Stimulated activated CD8-positive, alpha-beta memory T cell treated with anti-CD3 and anti-CD28 coated beads, Interleukin-2, amount 100 ng/mL, for 48 hours (primary cell): ENCODE measurements around the gene FYN.

Source experiments
- DNase-seq, 2 donors: peaks; one replicate each; pipeline ENCODE4 v3.0.0-alpha.2; 2020; ENCODE audit warnings: low read depth in 2 of 2

Gene FYN

GRCh38 chr6:111748231-111748647 lies 125.0 kb downstream of the FYN start:
- DNase-seq: no peak

GRCh38 chr6:111747829-111748228 lies 125.4 kb downstream of the FYN start:
- no peak for DNase-seq

- no peak for DNase-seq
Observed at GRCh38 chr6:111747396-111747795, 125.9 kb downstream of the FYN start.

- DNase-seq: no peak
Observed at GRCh38 chr6:111746983-111747382, 126.3 kb downstream of the FYN start.

GRCh38 chr6:111745636-111746035 lies 127.6 kb downstream of the FYN start:
- no peak for DNase-seq

- no peak for DNase-seq
Observed at GRCh38 chr6:111745186-111745585, 128.1 kb downstream of the FYN start.

GRCh38 chr6:111743862-111744692 lies 129.2 kb downstream of the FYN start:
- no peak for DNase-seq

- DNase-seq: no peak
Observed at GRCh38 chr6:111743360-111743759, 129.9 kb downstream of the FYN start.

- DNase-seq: no peak
Observed at GRCh38 chr6:111741177-111741952, 131.9 kb downstream of the FYN start.

- no peak for DNase-seq
Observed at GRCh38 chr6:111740506-111740905, 132.7 kb downstream of the FYN start.

GRCh38 chr6:111739257-111739696 lies 134.0 kb downstream of the FYN start:
- DNase-seq: no peak

- DNase-seq: no peak
Observed at GRCh38 chr6:111738631-111739030, 134.6 kb downstream of the FYN start.

GRCh38 chr6:111738156-111738555 lies 135.1 kb downstream of the FYN start:
- no peak for DNase-seq

GRCh38 chr6:111737065-111737521 lies 136.2 kb downstream of the FYN start:
- DNase-seq: peak in 1 of 2 donors; percentile 36

- no peak for DNase-seq
Observed at GRCh38 chr6:111736005-111736608, 137.1 kb downstream of the FYN start.

GRCh38 chr6:111734068-111735061 lies 138.9 kb downstream of the FYN start:
- DNase-seq: no peak

GRCh38 chr6:111732390-111732789 lies 140.9 kb downstream of the FYN start:
- DNase-seq: no peak

- no peak for DNase-seq
Observed at GRCh38 chr6:111731456-111732195, 141.6 kb downstream of the FYN start.

GRCh38 chr6:111730864-111731263 lies 142.4 kb downstream of the FYN start:
- no peak for DNase-seq

- DNase-seq: no peak
Observed at GRCh38 chr6:111727802-111728201, 145.4 kb downstream of the FYN start.
